ENCODE measurements around the gene UBLCP1.

Gene UBLCP1

DNA sequence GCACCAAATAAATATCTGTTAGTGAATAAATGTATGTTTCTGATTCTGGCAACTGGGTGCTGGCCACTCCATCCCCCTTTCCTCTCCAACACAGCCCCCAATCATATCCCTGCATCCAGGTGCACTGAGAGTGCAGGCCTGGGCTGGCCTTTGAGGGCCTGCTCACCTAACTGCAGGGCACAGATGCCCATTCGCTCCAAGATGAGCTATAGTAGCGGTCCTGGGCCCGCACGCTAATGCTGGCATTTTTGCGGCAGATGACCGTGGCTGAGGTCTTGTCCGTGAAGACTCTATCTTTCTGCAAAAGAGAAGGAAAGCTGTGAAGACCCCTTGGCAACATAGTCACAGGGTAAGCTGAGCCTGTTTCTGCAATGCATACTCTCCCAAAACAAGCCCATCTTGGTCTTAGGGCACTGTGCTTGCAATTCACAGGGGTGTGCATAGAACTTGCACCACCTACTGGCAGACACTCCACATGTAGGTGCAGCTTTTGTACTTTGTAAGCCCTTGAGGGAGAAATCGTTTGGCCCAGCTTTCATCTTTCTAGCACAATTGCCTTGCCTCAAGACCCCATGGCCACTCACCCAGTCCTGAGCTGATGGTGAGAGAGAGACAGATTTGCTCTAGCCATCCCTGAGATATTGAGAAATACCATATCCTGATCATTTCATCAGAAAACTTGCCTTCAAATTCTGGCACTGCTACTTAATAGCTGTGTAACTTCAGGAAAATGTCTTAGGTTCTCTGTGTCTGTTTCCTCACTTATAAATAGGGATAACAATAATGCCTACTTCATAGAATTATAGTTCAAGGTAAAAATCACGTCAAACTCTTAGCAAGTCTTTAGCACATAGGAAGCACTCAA is 53.7 kb downstream of the UBLCP1 start:
- DNase-seq: peak; percentile 35

DNA sequence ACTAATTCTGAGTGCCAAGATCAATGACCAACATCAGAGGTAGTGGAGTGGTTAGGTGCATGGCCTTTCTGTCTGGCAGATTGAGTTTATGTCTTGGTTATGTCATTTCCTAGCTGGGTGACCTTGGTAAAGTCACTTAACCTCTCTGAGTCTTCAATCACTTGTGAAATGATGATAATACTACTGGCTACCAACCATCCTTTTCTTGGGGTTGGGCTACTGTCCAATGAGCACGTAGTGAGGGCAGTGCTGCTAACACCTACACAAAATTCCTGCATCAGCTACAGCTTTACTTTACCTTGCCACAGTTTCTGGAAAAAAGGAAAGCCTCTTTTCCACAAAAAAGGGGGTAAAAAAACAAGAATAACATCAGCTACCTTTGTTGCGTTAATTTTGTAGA is 54.8 kb downstream of the UBLCP1 start:
- no peak for DNase-seq

DNA sequence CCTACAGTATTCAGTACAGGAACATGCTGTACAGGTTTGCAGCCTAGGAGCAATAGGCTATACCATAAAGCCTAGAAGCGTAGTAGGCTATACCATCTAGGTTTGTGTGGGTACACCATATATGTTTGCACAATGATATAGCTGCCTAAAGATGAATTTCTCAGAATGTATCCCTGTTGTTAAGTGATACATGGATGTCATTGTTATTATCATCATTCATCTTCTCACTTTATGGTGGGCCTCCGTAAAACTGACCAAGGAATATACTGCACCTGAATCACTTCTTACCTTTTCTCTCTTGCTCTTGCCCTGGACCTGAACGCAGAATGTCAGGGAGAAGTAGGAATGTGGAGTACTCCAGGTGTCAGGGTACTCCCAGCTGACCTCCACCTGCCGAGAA is 55.4 kb downstream of the UBLCP1 start:
- no peak for DNase-seq

DNA sequence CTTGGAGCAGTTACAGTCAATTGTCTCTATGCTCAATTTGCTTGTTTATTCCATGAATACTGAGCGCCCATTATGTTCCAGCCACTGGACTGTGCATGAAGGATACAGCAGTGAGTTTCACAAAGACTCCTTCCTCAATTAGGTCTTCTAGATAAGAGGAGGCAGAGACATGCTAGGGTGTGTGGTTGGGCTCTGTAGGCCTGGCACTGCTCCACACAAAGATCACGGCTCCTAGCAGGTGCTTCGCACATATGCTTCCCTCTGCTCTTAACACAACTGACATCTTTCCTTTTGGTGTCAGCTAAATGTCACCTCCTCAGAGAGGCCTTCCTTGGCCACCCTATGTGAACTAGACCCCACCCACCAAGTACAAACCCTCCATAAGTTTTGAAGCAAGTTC is 56.3 kb downstream of the UBLCP1 start:
- no peak for DNase-seq

DNA sequence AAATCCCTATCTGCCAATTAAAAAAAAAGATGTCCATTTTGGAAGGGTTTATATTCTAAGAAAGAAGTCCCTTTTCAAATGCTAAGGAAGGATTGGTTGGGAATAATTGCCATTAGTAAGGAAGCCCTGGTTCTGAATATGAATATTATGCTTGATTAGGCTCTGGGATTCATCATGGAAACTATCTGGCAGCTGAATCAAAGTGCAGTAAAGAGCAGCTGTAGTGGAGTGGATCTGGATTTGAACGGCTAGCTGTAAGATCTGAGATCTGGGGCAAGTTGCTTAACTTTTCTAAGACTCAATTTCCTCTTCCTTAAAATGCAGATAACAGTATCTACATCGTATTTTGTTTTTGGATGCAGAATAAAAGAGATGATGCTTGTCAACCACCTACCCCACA is 56.7 kb downstream of the UBLCP1 start:
- DNase-seq: no peak

DNA sequence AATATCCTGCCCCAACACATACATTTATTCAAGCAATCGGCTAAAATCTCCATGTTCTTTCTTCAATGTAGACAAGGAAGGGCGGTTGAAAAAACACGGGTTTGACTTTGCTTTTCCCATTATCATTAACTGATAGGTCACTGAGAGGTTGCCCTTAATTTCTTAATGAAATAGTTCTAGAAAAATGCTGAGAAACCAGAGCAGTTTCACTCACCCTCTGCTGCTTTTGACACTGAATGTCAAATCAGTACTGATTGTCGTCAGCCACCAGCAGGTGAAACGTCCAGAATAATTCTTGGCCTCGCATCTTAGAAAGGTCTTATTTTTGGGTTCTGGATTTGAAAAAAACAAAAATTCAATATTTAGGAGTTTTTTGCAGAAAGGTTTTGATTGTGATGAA is 59.1 kb downstream of the UBLCP1 start:
- DNase-seq: no peak

DNA sequence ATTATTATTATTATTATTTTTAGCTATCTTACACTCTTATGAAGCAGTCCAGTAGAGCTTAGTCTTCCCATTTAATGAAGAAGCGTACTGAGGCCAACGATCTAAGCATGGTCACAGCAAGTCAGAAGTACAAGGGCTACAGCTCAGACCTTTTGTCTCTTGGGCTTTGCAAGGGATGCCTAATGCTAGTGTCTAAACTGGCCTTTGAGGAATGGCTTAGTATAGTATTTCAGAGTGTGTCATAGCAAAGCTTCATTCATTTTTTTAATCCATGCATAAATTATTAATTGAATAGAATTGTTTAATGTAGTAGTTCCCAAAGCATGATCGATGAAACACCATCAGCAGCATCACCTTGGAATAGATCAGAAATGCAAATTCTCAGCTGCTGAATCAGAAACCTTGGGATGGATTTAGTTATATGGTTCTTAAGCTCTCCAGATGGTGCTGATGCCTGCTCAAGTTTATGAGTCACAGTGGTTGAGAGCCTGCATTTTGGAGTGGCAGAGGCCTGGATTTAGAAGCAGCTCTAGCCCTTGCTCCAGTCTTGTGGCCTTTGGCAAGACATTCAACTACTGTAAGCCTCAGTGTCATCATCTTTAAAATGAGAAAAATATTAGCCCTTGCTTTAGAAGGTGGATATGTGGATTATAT is 61.1 kb downstream of the UBLCP1 start:
- no peak for DNase-seq

DNA sequence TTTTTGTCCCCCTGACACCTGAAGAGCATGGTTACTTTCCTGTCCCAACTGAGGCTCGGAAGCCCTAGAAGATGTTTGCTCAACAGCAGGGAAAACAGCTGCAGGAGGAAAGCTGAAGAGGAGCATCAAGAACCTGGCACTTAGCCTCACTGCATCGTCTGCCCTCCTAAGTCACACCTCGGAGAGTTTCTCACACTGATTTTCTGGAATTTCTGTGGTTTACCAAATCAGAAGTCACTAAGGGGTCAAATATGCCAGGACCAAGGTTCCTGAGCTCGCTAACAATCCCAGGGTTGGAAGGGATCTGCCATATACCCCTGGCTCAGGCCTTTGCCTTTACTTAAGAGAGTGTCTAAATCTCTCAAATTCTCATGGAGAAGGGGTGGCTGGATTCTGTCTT is 61.9 kb downstream of the UBLCP1 start:
- no peak for DNase-seq

DNA sequence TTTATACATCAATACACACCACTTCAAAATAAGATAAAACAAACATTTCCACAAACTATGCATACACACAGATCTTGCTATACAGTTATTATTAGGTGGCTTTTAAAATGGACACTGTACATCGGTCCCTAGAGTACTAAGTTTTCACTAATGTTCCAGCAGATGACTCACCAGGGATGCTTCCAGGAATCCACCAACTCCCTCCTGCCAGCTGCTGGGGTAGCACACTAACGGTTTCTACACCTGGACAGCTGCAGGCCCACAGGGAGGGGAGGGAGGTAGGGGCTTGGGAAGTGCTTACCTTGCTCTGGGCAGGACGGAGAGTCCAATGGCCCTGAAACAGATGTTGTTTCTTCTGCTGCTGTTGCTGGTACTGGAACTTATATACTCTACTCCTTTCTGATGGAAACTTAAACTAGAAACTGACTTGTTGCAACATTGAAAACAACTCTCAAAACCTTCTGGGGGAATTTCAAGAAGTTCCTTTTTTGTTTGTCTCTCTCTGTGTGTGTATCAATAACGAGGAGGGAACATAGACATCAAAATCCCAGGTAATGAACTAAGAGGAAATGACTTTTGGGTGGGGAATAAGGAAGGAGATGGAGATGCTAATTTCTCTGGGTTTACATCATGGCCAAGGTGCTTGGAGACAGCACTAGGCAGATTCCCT is 67.2 kb downstream of the UBLCP1 start, which contains the start of gene IL12B:
IL12B (minus strand) TSS at position 357 of the 670 bp plus-strand sequence. CDS start 3,705 bp downstream, outside the sequence.
- DNase-seq: no peak

DNA sequence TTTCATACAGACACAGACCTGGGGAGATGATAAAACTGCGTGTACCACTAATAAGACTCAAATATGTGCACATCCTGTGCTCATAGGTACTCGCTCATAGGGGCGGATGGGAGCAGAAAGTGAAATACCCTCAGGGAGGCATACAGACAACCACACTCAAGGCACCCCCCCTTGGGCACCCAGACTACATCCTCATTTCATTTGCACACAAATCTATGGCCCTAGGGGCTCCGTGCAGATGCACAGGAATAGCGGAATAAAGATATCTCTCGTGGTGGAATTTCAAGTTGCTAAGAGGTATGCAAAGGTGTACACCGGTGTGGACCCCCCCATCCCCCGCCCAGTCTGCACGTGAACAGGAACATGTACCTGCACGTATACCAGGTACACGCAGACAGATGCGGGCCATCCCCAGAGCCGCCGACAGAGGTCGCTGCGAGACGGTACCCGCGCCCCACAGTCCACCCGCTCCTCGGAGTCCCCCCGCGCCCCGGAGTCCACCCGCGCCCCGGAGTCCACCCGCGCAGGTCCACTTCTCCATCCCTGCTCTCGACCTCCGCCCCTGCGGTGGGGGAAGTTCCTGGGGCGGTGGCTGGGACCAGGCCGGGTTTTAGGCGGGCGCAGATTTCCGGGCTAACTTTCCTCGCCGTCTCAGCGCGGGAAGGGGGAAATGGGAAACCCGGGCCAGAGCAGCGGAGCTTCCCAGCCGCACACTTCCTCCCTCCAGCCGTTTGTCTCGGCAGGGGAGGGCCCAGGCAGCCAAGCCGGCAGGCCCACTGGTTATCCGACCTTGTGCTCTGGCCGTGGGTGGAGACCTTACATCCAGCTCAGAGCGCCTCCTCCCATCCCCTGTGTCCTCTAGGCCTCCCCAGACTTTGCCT is 68.2 kb downstream of the UBLCP1 start:
- peak; percentile 77 for DNase-seq

DNA sequence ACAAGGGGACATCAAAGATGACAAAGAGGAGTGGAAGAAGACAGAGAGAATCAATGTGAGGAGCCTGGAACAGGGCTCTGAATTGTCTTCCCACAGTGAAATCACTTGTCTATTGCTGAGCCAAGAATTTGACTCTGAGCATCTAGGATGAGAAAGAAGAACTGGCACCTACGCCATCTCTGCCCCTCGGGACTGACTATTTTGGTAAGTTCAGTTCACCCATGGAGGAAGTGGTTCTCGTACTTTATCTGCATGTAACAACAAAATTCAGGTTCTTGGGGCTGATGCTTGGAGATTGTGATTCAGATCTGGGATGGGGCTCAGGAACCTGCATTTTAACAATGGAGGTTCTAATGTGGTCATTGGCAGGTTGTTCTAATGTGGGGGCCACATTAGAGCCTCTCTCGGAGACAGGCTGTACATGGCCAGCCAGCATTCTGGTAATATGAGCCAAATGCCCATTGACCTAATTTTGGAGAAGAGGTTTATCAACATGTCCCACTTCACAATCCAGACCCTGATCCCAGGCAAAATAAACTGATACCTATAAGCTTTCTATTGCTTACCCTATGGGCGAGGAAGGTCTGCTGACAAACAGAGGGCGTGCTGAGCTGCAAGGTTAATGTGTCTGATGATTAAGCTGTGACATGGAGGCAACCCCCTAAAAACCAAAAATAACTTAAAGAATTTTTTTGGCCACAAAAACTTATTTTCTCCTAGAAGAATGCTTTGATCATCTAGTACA is 69.9 kb downstream of the UBLCP1 start:
- DNase-seq: peak; percentile 42

DNA sequence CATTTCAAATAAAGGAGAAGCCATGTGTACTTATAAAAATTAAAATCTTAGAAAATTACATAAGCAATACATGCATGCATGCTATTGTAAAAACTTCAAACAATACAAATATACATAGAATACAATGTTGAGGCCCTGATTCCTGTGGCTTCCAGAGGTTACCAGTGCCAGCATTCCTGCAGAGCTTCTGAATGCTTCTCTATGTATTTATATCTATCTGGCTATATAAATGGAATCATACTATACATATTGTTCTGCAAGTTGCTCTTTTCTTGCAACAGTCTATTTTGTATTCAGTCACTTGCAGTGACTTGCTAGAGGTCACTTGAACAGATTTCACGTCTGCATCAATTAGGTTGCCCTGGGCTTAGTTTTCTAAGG is 70.4 kb downstream of the UBLCP1 start:
- no peak for DNase-seq
